ENCODE results near the gene WDR11.
"Not testable (repeated sequence)": the region's sequence is repeated elsewhere in the genome, so short reads cannot be mapped to it uniquely, and the experiment has no call there.

WDR11 gene

DNA sequence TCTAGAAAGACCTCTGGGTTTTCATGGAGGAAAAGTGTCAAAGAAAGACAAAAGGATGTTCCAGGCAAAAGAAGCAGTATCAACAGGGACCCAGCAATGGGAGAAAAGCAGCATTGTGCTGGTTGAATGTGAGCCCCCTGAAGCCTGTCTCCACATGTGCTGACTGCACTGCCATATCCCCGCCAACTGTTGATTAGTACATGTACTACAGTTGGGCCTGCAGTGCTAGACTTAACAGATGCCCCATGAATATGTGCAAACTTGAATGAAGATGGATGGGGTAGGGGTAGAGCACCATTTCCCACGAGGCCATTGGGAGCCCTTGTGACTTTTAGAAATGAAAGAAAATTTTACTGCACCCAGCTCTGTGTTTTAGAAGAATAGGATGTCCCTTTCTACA is 15.6 kb upstream of the WDR11 start:
- DNase-seq (ENCODE audit: extremely low spot score, insufficient read length, low read depth) (no peak), FAIRE-seq (no peak)

DNA sequence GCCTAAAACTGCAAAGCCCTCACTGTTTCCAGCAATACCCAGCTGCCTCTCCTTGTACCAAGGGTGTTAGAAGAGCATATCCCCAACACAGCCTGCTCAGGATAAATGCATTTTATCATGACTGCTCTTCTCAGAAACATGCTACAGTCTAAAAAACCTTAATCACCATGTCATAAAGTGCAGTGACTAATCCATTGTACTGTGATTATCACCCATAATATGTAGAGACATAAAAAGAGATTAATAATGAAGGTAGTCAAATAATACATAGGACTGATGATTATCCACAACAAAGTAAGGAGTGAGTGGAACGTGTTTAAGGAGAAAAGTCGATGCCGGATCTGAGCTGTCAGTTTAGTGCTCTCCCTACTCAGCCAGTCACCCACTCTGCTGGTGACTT is 12.2 kb upstream of the WDR11 start:
- FAIRE-seq (no peak), DNase-seq (ENCODE audit: extremely low spot score, insufficient read length, low read depth) (no peak)

DNA sequence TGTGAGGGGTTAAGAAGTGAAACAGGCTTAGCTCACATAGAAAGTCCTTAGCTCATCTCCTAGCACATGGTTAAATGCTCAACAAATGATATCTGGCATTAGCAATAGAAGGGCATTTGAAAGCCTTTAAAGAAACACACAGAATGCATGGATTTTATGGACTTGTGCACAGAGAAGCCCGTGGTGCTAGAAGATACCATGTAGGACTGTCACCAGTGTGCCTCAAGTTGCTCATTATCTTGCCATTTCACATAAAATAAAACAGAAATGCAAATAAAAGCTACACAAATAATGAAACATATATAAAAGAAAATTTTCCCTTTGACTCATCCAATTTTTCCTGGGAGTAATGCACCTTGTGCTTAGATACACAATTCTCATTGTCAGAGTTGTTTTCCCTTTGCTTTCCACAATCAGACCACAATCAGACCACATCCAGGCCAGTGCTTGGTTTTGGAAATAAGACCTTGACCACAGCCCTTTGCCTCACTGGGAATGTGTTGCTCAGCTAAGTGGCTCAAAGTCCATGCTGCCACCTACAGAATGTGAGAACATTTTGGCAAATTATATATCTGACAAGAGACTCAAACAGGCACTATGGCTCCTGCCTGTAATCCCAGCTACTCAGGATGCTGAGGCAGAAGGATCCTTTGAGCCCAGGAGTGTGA is 9.5 kb upstream of the WDR11 start:
- DNase-seq (ENCODE audit: extremely low spot score, insufficient read length, low read depth) (no peak), FAIRE-seq (no peak)

DNA sequence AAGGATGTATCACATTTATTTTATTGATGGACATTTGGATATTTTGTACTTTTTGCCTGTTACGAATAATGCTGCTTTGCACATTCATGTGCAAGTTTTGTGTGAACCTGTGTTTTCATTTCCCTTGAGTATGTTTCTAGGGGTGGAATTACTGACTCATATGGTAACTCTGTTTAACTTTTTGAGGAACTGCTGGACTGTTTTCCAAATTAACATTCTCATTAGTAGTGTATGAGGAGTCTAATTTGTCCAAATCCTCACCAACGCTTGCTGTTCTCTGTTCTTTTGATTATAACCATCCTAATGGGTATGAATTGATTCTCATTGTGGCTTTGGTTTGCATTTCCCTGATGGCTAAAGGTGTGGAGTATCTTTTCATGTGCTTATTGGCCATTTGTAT is 3.2 kb downstream of the WDR11 start:
- FAIRE-seq = no peak

DNA sequence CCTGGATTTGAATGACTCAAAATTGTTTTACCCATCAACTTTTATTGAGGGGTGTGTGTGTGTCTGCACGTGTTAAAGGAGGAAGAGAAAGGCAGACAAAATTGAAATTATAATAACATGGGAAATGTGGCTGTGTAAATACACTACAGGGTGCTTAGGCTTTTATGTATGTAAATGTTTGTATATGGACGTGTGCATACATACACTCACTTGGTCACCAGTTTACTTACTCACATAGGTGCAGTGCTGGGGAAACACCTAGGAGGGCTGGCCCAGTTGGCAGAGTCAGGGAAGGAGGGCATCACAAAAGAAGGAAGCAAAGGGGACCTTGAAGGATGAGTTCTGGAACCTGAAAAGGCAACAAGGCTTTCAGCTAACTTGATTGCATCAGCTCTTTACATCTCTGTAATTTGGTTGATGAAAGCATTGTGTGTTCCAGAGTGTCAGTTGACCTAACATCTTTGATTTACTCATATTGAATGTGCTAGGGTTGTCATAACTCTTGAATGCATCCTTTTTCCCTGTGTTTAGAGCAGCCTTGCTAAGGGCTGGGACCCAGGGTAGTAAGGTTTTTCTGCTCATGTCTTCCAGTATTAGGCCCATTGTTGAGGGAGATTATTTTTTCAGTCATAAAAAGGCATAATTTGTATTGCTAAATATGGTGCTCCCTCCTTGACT is 10.2 kb downstream of the WDR11 start:
- FAIRE-seq = no peak
- no peak for DNase-seq (ENCODE audit: extremely low spot score, insufficient read length, low read depth)

More for the DNA sequence above, 3.2 kb downstream of the WDR11 start:
- DNase-seq (ENCODE audit: extremely low spot score, insufficient read length, low read depth) = no peak

DNA sequence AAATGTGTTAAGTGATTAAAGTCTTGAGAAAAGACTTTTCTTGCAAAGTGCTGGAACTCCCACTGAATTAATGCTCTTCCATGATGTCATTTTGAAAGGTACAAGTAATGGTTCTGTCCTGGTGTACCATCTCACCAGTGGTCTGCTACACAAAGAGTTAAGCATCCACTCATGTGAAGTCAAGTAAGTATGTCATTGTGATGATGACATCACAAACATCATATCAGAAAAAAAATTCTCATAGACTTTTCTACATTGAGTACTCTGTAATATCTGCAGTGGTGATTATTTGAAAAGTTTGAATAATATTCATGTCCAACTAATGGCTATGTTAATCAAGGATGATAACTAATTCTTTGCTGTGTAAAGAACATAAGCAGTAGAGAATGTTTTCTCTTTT is 22.6 kb downstream of the WDR11 start:
- FAIRE-seq = no peak
- DNase-seq (ENCODE audit: extremely low spot score, insufficient read length, low read depth) = no peak

GRCh38 chr10:120883071-120883470 is 31.9 kb downstream of the WDR11 start:
- no peak for FAIRE-seq
- no peak for DNase-seq (ENCODE audit: extremely low spot score, insufficient read length, low read depth)

DNA sequence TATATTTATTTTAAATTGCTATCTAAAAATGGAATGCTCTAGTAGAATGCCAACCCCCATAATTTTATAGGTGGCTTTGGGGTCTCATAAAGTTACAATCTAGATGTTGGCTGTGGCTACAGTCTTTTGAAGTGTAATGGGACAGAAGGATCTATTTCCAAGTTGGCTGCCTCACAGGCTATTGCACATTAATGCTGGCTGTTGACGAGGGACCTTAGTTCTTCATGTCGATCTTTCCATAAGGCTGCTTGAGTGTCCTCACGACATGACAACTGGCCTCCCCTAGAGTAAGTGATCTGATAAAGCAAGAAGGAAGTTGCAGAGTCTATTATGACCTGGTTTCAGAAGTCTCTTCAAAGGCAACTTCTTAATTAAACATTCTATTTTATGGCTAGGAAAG is 36.3 kb downstream of the WDR11 start:
- no peak for FAIRE-seq

GRCh38 chr10:120891365-120891764 is 40.2 kb downstream of the WDR11 start:
- DNase-seq (ENCODE audit: extremely low spot score, insufficient read length, low read depth) = no peak
- FAIRE-seq = no peak

More for the DNA sequence above, 36.3 kb downstream of the WDR11 start:
- DNase-seq (ENCODE audit: extremely low spot score, insufficient read length, low read depth) = no peak

DNA sequence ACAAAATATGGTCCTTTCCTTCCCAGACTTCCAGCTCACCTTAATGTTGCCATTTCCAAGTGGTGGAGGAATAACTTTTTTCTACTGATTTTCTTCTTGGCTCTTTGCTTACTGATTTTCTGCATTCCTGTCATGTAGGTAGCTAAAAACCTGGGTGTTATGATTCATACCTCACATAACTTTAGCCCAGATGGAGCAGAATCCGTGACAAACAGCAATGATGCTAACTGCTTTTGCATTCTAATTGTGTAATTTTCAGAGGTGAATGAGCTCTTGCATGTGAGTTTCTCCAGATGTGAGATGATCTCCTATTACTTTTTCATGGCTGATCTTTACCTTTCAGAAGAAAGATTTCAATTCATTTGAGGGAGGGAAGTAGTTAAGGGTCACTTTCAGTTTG is 43.4 kb downstream of the WDR11 start:
- DNase-seq (ENCODE audit: extremely low spot score, insufficient read length, low read depth) (no peak), FAIRE-seq (no peak)

DNA sequence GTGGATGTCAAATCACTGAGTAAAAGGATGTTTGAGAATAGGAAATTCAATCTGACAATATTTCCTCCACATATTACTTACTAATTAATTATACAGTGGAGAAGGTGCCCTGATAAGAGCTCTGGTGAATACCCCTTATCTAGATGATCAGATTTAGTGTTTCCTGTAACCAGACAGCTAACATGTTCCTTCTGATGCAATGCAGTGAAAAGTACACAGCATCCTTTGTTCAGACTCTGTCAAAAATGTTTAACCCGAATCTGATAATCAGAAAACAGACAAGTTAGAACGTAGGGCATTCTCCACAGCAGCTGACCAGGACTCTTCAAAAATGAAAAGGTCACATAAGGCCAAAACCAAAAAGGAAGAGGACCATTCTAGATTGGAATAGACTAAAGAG is 46.2 kb downstream of the WDR11 start:
- DNase-seq (ENCODE audit: extremely low spot score, insufficient read length, low read depth) = no peak
- no peak for FAIRE-seq

DNA sequence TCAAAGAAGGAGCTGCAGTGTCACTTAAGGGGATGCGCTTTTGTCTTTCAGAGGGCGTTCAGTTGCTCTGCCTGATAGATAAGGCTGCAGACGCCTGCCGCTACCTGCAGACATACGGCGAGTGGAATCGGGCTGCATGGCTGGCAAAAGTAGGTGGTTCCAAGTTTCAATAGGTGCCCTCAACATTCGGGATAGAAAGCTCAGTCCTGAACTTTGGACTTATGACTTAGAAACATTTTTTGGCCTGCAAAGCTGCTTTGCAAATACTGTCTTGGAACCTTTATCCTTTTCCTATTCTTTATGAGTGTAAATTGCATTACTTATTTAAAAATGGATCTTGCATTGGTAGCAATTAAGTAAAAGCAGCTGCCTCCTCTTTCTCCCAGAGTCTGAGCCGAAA is 54.1 kb downstream of the WDR11 start:
- DNase-seq (ENCODE audit: extremely low spot score, insufficient read length, low read depth) = no peak
- no peak for FAIRE-seq

- DNase-seq (ENCODE audit: extremely low spot score, insufficient read length, low read depth) (no peak), FAIRE-seq (no peak)
Measured at GRCh38 chr10:120917521-120918250, 66.5 kb downstream of the WDR11 start.

GRCh38 chr10:120923886-120924285 is 72.7 kb downstream of the WDR11 start:
- not testable (repeated sequence) for DNase-seq (ENCODE audit: extremely low spot score, insufficient read length, low read depth); FAIRE-seq

DNA sequence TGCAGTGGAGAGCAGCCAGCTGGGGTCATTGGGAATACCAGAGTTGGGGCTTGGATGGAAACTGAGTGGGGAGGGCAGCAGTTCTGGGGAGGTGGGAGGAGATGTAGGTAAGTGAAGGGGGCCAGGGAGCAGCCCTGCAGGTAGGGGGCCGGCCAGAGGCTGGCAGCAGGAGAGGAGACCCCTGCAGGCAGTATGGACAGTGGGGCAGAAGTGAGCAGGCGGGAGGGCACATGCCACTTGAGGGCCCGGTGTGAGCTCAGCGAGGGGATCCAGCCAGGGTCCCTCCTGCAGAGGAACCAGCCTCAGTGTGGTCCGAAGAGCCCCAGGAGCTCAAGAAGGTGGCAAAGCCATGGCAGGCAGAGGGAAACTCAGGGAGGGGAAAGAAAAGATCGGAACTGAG is 75.4 kb downstream of the WDR11 start:
- FAIRE-seq = no peak
- no peak for DNase-seq (ENCODE audit: extremely low spot score, insufficient read length, low read depth)

GRCh38 chr10:120927352-120927751 is 76.2 kb downstream of the WDR11 start:
- FAIRE-seq = no peak
- DNase-seq (ENCODE audit: extremely low spot score, insufficient read length, low read depth) = no peak

DNA sequence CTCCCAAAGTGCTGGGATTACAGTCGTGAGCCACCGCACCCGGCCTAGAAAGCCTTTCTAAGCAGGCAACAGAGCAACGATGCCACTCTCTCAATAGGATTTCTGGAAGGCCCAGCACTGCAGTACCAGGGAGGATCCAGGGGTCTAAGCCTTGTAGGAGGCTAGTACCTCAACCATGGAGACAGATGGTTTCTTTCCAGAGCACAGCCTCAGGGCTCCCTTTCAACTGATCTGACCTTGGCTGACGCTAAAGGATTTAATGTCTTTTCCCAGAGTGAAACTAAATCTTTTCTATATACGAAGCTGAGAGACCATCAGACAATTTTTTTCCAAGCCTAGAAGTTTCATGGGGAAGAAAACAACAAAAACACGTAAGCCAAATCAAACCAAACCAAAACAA is 78.0 kb downstream of the WDR11 start:
- DNase-seq (ENCODE audit: extremely low spot score, insufficient read length, low read depth) = no peak
- FAIRE-seq = no peak

GRCh38 chr10:120931423-120931822 is 80.3 kb downstream of the WDR11 start:
- DNase-seq (ENCODE audit: extremely low spot score, insufficient read length, low read depth) (no peak), FAIRE-seq (peak; percentile 29)

DNA sequence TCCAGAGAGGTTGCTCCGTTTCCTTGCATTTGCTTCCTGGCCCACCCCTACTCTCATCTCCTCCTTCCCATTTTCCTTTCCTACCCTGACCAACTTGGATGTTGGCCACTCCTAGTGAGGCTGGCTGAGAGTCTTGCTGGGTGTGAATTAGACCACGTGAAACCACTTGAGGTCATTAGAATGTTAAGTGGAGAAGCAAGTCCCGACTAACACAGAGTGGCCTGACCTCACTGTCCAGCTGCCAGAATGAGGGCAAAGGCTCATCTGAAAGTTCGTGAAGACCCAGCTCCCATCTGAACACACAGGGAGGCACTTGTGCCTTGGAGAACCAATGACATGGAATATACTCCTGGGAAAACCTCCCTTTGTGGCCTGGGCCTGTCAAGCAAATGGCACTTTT is 80.8 kb downstream of the WDR11 start:
- no peak for DNase-seq (ENCODE audit: extremely low spot score, insufficient read length, low read depth)
- FAIRE-seq = no peak

- no peak for FAIRE-seq
- no peak for DNase-seq (ENCODE audit: extremely low spot score, insufficient read length, low read depth)
Measured at GRCh38 chr10:120938822-120939221, 87.7 kb downstream of the WDR11 start.

DNA sequence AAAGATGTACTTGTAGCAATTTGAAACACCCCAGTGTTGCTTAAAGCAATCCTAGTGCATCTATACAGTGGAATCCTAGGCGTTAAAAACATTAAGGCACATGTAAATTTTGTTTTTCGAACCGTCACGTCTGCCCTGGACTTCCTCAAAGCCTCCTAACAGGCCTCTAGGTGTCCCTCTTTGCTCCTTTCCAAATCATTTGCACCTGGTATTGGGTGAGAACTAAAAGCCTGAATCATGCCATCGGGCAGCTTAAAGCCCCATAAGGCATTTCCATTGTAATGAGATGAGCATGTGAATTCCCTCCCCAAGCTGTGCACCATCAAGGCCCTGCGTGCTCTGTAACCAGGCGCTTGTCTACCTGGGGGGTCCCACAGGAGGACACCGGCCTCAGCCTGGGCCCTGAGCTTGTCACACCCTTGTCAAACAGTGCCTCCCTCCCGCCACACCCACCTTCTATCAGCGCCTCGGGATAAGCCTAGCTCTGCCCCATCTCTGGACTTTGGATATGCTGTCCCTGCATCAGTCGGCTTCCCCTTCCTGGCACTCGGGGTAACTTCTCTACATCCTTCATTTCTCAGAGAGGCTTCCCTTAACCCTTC is 89.2 kb downstream of the WDR11 start:
- FAIRE-seq (no peak), DNase-seq (ENCODE audit: extremely low spot score, insufficient read length, low read depth) (no peak)
